ENCODE measurements around the gene OR4Q3. TPM values are rescaled to one million over a fixed set of nuclear protein-coding genes. Genes with fewer than 3 reads are reported as not detected.
"Not testable (repeated sequence)": the region's sequence is repeated elsewhere in the genome, so short reads cannot be mapped to it uniquely, and the experiment has no call there.

Gene OR4Q3
- not detected in 2 replicates for total RNA-seq

GRCh38 chr14:19743256-19743655 lies at the start of gene OR4Q3:
Gene OR4Q3, plus strand, starts transcription at chr14:19743571.
- intact Hi-C loops (cut with micrococcal nuclease): no loop called here
- no peaks in the 10 kb centered on the region for H3K36me3 Mint-ChIP-seq (ENCODE audit: low read depth)
- H3K27me3 Mint-ChIP-seq (ENCODE audit: insufficient read depth): no peaks in the 10 kb centered on the region
- H3K4me3 Mint-ChIP-seq: no peak within 1 kb of the TSS
- no peak within 1 kb of the TSS for H3K27ac Mint-ChIP-seq
- H3K4me1 Mint-ChIP-seq (ENCODE audit: low read depth): no peaks in the 10 kb centered on the region
- no peak for DNase-seq (ENCODE audit: low spot score)
- H3K9me3 Mint-ChIP-seq: peaks cover 5% of the 10 kb centered on the region

- Mint-ChIP-seq H3K9me3 (peaks cover 5% of the 10 kb centered on the region), H3K27ac (no peak overlapping the region), H3K4me1 (ENCODE audit: low read depth) (no peaks in the 10 kb centered on the region), H3K36me3 (ENCODE audit: low read depth) (no peaks in the 10 kb centered on the region), H3K27me3 (ENCODE audit: insufficient read depth) (no peaks in the 10 kb centered on the region), H3K4me3 (no peak overlapping the region)
- DNase-seq (ENCODE audit: low spot score): no peak
- intact Hi-C loops (cut with micrococcal nuclease): no loop called here
These were observed 14.0 kb upstream of the OR4Q3 start for GRCh38 chr14:19729359-19729758.

- intact Hi-C loops (cut with micrococcal nuclease): no loop called here
- Mint-ChIP-seq H3K4me3 (no peak overlapping the region), H3K4me1 (ENCODE audit: low read depth) (no peaks in the 10 kb centered on the region), H3K27ac (no peak overlapping the region), H3K9me3 (peaks cover 5% of the 10 kb centered on the region), H3K36me3 (ENCODE audit: low read depth) (no peaks in the 10 kb centered on the region), H3K27me3 (ENCODE audit: insufficient read depth) (no peaks in the 10 kb centered on the region)
- DNase-seq (ENCODE audit: low spot score): no peak
These were observed 13.6 kb upstream of the OR4Q3 start for GRCh38 chr14:19729763-19730162.

- H3K9me3 Mint-ChIP-seq; H3K36me3 Mint-ChIP-seq (ENCODE audit: low read depth); DNase-seq (ENCODE audit: low spot score); intact Hi-C loops (cut with micrococcal nuclease); H3K27me3 Mint-ChIP-seq (ENCODE audit: insufficient read depth); H3K4me3 Mint-ChIP-seq; H3K4me1 Mint-ChIP-seq (ENCODE audit: low read depth); H3K27ac Mint-ChIP-seq: not testable (repeated sequence)
These were observed 9.5 kb upstream of the OR4Q3 start for GRCh38 chr14:19733893-19734292.

GRCh38 chr14:19752316-19752715 lies 8.9 kb downstream of the OR4Q3 start:
- H3K36me3 Mint-ChIP-seq (ENCODE audit: low read depth); H3K27me3 Mint-ChIP-seq (ENCODE audit: insufficient read depth); H3K4me3 Mint-ChIP-seq; H3K9me3 Mint-ChIP-seq; intact Hi-C loops (cut with micrococcal nuclease); DNase-seq (ENCODE audit: low spot score); H3K27ac Mint-ChIP-seq; H3K4me1 Mint-ChIP-seq (ENCODE audit: low read depth): not testable (repeated sequence)

- Mint-ChIP-seq H3K27me3 (ENCODE audit: insufficient read depth) (no peaks in the 10 kb centered on the region), H3K9me3 (no peaks in the 10 kb centered on the region), H3K4me3 (no peak overlapping the region), H3K36me3 (ENCODE audit: low read depth) (no peaks in the 10 kb centered on the region), H3K4me1 (ENCODE audit: low read depth) (no peaks in the 10 kb centered on the region), H3K27ac (no peak overlapping the region)
- no peak for DNase-seq (ENCODE audit: low spot score)
- intact Hi-C loops (cut with micrococcal nuclease): no loop called here
These were observed 10.8 kb downstream of the OR4Q3 start for GRCh38 chr14:19754172-19754571.

- H3K27ac Mint-ChIP-seq; intact Hi-C loops (cut with micrococcal nuclease): not testable (repeated sequence)
These were observed 28.1 kb downstream of the OR4Q3 start for GRCh38 chr14:19771491-19771890.

GRCh38 chr14:19771895-19772430 lies 28.6 kb downstream of the OR4Q3 start:
- Mint-ChIP-seq H3K4me3 (no peak overlapping the region), H3K27ac (no peak overlapping the region), H3K27me3 (ENCODE audit: insufficient read depth) (no peaks in the 10 kb centered on the region), H3K9me3 (peaks cover 13% of the 10 kb centered on the region), H3K4me1 (ENCODE audit: low read depth) (no peaks in the 10 kb centered on the region), H3K36me3 (ENCODE audit: low read depth) (no peaks in the 10 kb centered on the region)
- intact Hi-C loops (cut with micrococcal nuclease): no loop called here
- DNase-seq (ENCODE audit: low spot score): no peak

More at GRCh38 chr14:19771491-19771890, 28.1 kb downstream of the OR4Q3 start:
- not testable (repeated sequence) for H3K4me3 Mint-ChIP-seq; H3K4me1 Mint-ChIP-seq (ENCODE audit: low read depth); H3K27me3 Mint-ChIP-seq (ENCODE audit: insufficient read depth); H3K36me3 Mint-ChIP-seq (ENCODE audit: low read depth); DNase-seq (ENCODE audit: low spot score)
- H3K9me3 Mint-ChIP-seq: peaks cover 13% of the 10 kb centered on the region

- H3K36me3 Mint-ChIP-seq (ENCODE audit: low read depth); H3K27me3 Mint-ChIP-seq (ENCODE audit: insufficient read depth); H3K27ac Mint-ChIP-seq; H3K4me3 Mint-ChIP-seq; H3K4me1 Mint-ChIP-seq (ENCODE audit: low read depth); DNase-seq (ENCODE audit: low spot score); intact Hi-C loops (cut with micrococcal nuclease): not testable (repeated sequence)
- peaks cover 13% of the 10 kb centered on the region for H3K9me3 Mint-ChIP-seq
These were observed 29.1 kb downstream of the OR4Q3 start for GRCh38 chr14:19772454-19772853.

GRCh38 chr14:19773204-19773603 lies 29.8 kb downstream of the OR4Q3 start, which contains the start of gene OR4M1:
Gene OR4M1, plus strand, starts transcription at chr14:19773504. Its CDS starts 6,819 bp downstream, at chr14:19780323.
- H3K27me3 Mint-ChIP-seq (ENCODE audit: insufficient read depth); H3K27ac Mint-ChIP-seq; DNase-seq (ENCODE audit: low spot score); H3K36me3 Mint-ChIP-seq (ENCODE audit: low read depth); H3K4me1 Mint-ChIP-seq (ENCODE audit: low read depth); intact Hi-C loops (cut with micrococcal nuclease); H3K4me3 Mint-ChIP-seq: not testable (repeated sequence)
- peaks cover 13% of the 10 kb centered on the region for H3K9me3 Mint-ChIP-seq

- no peaks in the 10 kb centered on the region for H3K4me1 Mint-ChIP-seq (ENCODE audit: low read depth)
- intact Hi-C loops (cut with micrococcal nuclease): no loop called here
- no peaks in the 10 kb centered on the region for H3K27me3 Mint-ChIP-seq (ENCODE audit: insufficient read depth)
- no peak overlapping the region for H3K27ac Mint-ChIP-seq
- no peak for DNase-seq (ENCODE audit: low spot score)
- no peak overlapping the region for H3K4me3 Mint-ChIP-seq
- H3K9me3 Mint-ChIP-seq: peaks cover 12% of the 10 kb centered on the region
- no peaks in the 10 kb centered on the region for H3K36me3 Mint-ChIP-seq (ENCODE audit: low read depth)
These were observed 32.2 kb downstream of the OR4Q3 start for GRCh38 chr14:19775587-19775986.

GRCh38 chr14:19785848-19786247 lies 42.5 kb downstream of the OR4Q3 start:
- H3K9me3 Mint-ChIP-seq; H3K4me1 Mint-ChIP-seq (ENCODE audit: low read depth): not testable (repeated sequence)

GRCh38 chr14:19787318-19787717 lies 43.9 kb downstream of the OR4Q3 start:
- H3K27me3 Mint-ChIP-seq (ENCODE audit: insufficient read depth); H3K4me3 Mint-ChIP-seq; DNase-seq (ENCODE audit: low spot score); H3K4me1 Mint-ChIP-seq (ENCODE audit: low read depth); H3K27ac Mint-ChIP-seq; H3K9me3 Mint-ChIP-seq; H3K36me3 Mint-ChIP-seq (ENCODE audit: low read depth); intact Hi-C loops (cut with micrococcal nuclease): not testable (repeated sequence)

More at GRCh38 chr14:19785848-19786247, 42.5 kb downstream of the OR4Q3 start:
- H3K36me3 Mint-ChIP-seq (ENCODE audit: low read depth); DNase-seq (ENCODE audit: low spot score); intact Hi-C loops (cut with micrococcal nuclease); H3K4me3 Mint-ChIP-seq; H3K27me3 Mint-ChIP-seq (ENCODE audit: insufficient read depth); H3K27ac Mint-ChIP-seq: not testable (repeated sequence)

- DNase-seq (ENCODE audit: low spot score); H3K4me1 Mint-ChIP-seq (ENCODE audit: low read depth); H3K27ac Mint-ChIP-seq; H3K4me3 Mint-ChIP-seq; H3K36me3 Mint-ChIP-seq (ENCODE audit: low read depth); H3K27me3 Mint-ChIP-seq (ENCODE audit: insufficient read depth); H3K9me3 Mint-ChIP-seq; intact Hi-C loops (cut with micrococcal nuclease): not testable (repeated sequence)
These were observed 44.8 kb downstream of the OR4Q3 start for GRCh38 chr14:19788150-19788549.
